GM12891 (cell line): ENCODE measurements around the gene NCCRP1.

Experiments
- POLR2A ChIP-seq: IDR thresholded peaks from 2 replicates; pipeline ENCODE4 v1.6.1; 2011; ENCODE audit warnings: low read depth, low read length, control low read depth
- POU2F2 ChIP-seq: IDR thresholded peaks from 2 replicates; pipeline ENCODE4 v1.6.1; 2011; ENCODE audit warnings: low read depth, mild to moderate bottlenecking, control low read depth, low read length, moderate library complexity
- SPI1 ChIP-seq: IDR thresholded peaks from 2 replicates; pipeline ENCODE4 v1.6.1; 2011; ENCODE audit warnings: low read depth, low read length, control low read depth
- TAF1 ChIP-seq: IDR thresholded peaks from 2 replicates; pipeline ENCODE4 v1.6.1; 2011; ENCODE audit warnings: low read depth, low read length, control low read depth

DNA sequence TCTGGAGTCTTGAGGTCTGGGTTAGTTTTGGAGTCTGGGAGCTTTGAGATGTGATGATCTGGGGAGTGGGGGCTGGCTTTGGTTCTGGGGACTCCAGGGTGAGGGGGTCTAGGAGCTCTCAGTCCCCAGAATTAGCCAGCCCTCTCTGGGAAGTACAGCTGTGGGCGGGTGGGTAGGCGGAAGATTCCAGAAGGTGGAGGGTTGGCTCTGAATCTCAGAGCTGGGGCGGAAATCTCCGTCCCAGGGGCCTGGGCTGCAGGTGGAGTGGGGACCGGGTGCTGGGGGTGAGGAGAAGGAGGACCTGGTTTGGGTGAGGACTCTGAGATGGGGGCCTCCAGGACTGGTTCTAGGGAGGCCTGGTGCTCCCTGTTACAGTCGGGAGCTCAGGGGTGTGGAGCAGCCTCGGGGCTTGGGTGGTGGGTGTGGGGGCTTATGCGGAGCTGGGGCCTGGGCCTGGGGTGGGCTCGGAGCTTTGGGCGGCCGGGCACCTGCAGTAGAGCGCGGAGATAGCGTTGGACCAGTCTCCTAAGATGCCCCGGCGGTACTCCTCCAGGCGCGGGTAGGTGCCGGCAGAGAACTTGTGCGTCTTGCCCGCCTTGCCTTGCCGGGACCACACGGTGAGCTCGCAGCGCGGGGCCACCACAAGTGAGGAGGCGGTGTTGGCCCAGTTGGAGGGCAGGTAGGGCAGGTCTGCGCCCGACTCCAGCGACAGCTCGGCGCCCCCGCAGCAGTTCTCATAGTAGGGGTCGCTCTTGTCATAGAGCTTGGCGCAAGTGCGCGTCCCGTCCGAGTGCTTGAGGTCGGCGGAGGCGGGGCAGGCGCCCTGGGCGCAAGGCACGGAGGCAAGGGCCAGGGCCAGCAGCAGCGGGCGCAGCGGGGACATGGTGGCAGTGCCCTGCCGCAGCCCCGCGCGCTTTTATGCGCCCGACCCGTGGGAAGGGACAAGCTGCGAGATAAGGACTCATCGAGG, 6.9 kb downstream of the NCCRP1 start, which contains the start of gene SYCN:
- TF ChIP-seq TAF1: no peak
- TF ChIP-seq POLR2A: no peak
- no peak for TF ChIP-seq SPI1
- no peak for TF ChIP-seq POU2F2
